Measurements from ENCODE around the gene TSPAN18. TPM values are rescaled to one million over a fixed set of nuclear protein-coding genes. Genes with fewer than 3 reads are reported as not detected.

TSPAN18 gene
- polyA plus RNA-seq, 1 donor = 48.1 TPM

DNA sequence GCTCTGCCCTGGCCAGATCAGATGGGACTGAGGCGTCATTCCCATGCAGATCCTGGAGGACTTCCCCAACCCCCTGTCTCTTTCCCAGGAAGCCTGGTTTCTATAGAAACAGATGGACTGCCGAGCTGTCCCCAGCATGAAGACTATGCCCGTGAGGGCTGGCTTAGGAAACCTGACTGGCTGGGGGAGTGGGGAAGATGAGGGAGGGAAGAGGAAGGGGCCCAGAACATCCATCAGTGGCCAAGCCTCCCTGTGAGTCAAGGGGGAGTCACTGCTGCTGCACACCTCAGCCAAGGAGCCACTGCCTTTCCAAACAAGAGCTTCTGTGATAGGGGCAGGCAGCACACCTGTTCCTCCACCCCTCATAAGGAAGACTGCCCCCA is 218.1 kb downstream of the TSPAN18 start:
- DNase-seq = no peak

DNA sequence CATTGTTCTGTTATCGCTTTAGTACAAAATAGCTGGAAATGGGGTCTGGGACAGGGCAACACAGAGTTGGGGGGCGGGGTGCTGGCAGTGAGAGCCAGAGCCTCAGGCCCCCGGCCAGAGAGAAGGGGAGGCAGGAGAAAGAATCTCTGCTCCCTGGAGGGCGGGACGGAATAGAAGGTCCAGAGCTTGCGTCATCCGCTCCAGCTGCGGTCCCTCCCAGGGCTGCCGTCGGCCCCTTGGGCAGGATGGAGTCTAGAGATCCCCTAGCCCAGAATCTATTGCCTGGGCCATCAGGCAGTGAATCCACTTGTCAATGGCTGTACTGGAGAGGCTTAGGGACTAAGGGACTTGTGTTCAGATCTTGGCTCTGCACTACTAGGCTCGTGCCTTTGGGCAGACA is 218.9 kb downstream of the TSPAN18 start:
- DNase-seq = no peak

DNA sequence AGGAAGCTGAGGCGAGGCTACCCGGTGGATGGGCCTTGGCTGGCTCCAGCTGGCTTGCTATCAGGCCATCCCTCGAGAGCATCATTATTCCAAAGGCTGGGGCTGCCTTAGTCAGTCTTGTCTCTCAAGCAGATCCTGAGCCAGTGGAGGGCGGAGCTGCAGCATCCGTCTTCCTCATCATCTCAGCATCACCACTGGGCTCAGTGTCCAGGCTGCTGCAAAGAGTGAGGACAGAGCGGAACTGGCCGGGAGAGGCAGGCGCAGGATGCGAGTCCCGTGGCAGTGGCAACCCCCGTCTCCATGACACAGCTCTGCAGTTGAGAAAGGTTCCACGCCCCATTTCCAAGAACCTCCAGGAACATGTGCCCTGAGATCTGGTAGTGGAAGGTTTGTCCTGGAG is 219.5 kb downstream of the TSPAN18 start:
- peak; percentile 87 for DNase-seq

DNA sequence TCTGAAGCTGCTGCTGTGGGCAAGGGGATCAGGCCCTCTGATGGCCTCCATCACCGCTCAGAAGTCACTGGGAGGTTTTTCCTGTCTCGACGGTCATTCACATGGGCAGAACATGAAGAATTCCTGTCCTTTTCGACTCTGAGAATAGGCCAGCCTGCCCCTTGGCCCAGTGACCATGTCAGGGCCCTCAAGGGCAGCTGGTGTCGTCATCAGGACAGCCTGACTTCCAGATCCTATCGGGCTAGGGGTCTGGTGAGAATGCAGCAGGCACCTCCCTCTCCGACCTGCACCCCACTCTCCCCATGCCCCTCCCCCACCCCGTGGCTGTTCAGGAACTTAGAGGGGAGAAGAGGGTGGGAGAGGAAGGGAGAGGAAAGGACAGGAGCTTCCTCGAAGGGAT is 220.4 kb downstream of the TSPAN18 start:
- DNase-seq = no peak

DNA sequence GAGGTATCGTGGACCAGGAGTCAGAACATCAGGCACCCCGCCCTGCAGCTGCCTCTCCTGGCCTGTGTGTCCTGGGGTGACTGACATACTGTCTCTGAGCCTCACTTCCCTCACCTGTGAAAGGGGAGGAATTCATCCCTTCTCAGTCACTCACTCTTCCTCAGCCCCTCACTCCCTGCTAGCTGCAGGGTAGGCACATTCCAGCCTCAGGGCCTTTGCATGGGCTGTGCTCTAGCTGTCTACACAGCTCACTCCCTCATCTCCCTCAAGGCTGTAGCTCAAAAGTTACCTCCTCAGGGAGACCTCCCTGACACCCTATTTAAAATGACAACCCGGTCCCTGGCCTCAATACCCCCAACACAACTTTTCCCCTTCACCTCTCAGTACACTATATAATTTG is 221.4 kb downstream of the TSPAN18 start:
- no peak for DNase-seq

DNA sequence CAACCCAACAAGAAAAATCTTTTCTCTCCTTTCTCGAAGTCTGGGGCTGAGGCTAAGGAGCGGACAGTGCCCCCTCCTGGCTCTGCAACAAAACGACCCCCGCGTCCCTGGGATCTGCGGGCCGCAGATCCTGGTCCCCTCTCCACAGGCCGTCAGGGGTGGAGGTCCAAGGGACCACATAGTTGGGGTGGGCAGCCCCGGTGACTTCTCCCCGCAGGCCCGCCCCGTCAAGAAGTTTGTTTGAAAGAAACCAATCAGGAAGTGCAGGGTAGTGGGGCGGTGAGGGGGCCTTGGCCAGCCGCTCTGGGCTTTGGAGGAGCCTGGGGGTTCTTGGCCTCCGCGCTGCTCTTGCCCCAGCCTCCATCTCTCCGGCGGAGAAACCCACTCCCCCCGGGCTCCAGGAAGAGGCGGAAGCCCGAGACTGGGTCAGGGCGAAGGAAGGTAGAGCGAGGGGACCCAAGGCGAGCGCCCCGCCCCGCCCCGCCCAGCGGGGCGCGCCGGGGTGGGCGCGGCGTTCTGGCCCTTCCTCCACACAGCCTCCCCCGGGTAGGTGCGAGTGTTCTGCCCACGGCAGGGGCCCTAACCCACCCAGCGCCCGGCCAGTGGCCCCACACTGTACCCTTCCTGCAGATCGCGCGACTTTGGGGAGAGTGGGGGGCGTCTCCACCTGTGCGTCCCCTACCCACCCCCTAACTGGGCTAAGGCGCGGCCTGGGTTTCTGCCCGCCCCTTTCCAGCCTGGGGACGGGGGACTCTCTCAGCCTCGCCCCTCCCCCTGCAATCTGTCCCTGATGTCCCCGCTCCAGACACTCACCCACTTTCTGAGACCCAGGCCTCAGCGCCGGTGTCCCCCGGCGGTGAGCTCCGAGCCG is 222.6 kb downstream of the TSPAN18 start:
- no peak for DNase-seq

DNA sequence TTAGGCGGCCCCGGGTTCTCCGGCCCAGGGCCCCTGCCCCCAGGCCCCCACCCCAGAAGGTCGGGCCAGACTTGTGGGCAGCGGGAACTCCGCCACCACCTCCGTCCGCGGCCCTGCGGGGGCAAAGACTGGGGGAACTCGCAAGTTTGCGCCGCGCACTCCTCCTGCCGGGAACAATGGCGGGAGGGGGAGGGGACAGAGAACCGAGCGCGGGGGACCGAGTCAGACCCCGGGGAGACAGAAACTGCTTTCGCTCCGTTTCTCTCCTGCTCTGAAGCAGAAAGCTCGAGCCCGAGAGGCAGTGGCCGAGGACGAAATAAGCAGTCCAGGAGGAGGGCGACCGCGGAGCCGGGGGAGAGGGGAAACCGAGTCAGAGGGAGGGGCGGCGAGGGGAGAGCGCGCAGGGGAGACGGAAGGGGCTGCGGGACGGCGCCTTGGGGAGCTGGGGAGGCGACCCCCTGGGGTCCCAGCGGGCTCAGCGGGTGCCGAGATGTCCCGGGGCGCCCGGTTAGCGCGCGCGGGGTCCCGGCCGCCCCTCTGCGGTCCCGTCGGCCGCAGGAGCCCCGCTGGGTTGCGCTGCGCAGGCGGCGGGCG is 223.4 kb downstream of the TSPAN18 start:
- DNase-seq = no peak

DNA sequence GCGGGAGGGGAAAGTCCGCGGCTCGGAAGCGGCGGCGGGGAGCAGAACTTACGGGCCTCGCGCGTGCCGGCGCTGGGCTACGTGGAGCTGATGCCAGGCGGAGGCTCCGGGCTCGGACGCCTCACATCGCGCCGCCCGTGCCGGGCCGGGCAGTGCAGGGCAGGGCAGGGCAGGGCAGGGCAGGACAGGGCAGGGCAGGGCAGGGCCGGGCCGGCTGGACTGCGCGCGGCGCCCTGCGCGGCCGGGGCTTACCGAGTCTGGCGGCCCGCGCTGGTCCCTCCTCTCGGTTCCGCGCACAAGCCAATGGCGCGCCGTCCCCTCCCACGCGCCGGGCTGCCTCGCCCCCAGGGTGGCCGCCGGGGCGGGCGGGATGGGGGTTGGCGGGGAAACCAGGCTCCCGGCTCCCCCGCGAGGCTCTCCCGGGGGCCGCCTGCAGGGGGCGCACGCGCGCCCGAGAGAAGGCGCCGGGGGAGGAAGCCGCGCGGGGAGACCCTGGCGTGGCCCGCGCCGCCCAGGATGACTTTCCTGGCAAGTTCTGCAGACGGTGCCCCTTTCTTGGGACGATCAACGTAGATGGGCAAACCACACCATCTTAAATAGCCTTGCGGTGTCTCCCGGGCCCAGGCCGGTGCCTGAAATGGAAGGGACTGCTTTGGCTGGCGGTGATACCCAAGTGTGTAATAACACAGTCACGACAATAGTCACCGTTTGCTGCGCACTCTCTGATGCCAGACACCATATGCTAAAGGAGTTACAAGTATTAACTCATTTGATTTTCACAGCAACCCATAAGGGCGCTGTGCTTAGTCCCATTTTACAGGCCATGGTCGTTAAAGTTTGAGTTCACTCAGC is 224.1 kb downstream of the TSPAN18 start, which contains the start of gene TP53I11:
Gene TP53I11, minus strand, starts transcription at position 259 of the 852 bp plus-strand sequence. CDS start 12,548 bp downstream, outside the sequence.
- peak; percentile 79 for DNase-seq

DNA sequence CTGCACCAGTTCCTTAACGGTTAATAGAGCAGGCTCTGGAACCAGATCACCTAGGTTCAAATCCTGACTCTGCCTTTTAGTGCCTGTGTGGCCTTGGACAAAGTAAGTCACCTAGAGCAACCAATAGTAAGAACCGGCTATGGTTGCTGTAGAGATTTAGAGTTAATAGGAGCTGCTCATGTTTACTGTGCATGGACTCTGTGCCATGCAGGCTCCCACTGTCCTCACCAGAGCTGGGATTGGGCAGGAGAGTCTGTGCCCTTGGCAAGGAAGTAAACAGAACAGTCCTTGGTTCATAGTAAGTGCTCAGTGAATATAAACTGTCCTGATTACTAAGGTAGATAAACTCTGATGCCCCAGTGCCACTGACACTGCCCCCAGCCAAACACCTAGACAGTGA is 225.3 kb downstream of the TSPAN18 start:
- no peak for DNase-seq

DNA sequence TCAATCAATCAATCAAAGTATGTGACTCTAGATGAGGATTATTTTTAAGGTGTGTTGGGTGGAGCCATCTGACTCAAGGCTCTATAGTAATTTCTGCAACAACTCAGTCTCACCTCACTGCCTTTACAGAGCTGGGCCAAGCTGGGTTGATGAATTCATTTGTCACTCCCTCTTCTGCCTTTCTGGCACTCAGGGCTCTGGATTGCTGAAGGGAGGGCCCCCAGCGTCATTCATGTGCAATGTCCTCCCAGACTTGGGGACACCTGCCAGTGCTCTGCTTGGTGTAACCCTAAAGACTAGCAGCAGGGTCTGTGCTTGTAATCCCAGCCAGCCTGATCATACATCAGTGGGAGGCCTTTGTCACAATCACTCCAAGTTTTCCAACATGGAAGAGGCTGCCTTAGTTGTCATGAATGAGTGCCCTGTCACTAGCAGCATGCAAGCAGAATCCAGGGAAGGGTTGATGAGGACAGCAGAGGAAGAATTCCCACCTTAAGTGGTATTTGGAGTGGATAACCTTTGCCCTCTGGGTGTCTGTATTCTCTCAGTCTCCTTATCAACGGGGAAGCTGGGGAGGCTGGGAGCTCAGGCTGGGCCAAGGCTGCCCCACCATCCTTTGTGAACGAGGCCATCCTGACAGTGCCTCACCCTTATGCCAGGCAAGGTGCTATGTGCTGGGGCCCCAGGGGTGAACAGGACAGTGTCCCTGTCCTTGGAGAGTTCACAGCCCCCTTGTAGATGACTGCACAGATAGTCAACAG is 225.9 kb downstream of the TSPAN18 start:
- no peak for DNase-seq

DNA sequence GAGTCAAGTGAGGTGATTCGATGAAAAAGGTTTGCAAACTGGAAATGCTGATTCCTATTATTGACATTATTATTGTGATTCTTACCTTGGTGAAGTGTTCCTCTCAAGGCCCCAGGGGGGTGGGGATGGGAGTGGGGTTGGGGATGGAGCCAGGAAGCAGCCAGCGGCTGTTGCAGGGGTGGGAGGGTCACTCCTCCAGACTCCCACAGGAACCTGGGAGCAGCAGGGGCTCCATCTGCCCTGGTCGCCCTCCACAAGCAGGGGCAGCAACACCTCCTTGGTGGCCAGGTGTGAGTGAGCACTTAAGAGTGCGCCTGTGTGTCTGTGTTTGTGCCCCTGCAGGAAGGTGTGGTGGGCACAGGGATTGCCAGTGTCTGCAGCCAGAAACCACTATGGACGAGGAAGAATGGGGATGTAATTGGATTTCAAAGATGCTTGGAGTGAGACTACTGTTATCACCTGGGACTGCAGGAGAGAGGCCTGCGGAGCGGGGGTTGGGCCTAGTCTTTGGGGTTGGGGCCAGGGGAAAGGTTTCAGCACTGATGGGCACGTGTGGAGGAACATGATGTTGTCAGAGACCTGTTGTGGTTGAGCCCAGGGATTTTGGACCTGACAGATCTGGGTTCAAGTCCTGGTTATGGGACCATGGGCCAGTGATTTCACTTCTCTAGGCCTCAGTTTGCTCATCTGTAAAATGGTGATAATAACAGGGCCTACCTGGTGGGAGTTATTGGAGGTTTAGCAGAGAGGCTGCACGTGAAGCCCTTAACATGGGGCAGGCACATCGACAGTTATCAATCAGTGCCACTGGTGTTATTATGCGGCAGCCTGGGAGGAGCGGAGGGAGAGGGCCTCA is 227.5 kb downstream of the TSPAN18 start:
- DNase-seq = no peak

DNA sequence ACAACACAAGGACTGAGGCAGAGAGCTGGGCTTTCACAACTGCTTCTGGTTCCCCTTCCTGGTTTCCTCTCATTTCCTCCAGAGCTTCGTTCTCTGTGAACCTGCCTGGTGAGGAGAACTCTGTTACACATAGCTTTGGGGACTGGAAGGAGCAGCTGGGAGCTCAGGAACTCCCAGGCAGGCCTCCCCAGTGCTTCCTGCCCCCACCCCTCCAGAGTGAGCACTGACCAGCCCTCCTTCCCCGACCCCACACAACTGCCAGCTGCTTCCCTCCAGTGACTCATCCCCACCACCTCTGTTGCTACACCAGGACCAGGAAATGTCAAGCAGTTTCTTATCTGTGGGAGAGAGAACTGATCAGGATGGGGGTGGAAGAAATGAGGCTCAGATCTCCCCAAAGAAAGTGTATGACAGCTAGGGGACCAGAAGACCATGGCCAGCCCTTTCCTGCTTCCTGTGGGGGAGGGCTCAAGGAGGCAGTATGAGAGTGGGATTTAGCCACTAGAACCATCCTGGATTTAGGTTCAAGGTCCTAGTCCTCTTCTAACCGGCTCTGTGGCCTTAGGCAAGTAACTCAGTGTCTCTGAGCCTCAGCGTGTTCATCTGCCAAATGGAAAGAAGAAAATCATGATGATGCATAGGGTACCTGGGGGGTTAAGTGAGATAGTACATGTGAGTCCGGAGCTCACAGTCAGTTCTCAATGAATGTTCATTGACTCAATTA is 228.4 kb downstream of the TSPAN18 start:
- no peak for DNase-seq

DNA sequence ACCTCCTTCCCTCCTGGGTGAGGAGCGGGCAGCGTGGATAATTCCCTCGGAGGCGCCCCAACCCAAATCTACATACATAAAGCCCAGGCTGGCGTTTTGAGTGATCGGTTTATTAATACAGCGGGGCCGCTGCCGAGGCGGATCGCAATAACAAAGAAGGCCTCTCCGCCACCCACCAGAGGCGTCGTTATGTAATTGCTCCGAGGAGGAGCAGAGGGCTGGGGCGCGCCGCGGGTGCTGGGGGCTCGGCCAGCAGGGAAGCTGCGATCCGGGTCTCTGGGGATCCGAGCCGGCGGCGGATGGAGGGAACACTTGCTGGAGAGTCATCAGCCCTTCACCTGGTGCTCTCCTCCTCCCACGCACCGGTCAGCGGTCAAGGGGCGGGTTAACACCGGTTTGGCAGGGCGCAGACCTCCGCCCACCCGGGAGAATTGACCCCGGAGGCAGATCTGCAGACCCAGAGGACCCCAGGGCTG is 230.3 kb downstream of the TSPAN18 start:
- no peak for DNase-seq

DNA sequence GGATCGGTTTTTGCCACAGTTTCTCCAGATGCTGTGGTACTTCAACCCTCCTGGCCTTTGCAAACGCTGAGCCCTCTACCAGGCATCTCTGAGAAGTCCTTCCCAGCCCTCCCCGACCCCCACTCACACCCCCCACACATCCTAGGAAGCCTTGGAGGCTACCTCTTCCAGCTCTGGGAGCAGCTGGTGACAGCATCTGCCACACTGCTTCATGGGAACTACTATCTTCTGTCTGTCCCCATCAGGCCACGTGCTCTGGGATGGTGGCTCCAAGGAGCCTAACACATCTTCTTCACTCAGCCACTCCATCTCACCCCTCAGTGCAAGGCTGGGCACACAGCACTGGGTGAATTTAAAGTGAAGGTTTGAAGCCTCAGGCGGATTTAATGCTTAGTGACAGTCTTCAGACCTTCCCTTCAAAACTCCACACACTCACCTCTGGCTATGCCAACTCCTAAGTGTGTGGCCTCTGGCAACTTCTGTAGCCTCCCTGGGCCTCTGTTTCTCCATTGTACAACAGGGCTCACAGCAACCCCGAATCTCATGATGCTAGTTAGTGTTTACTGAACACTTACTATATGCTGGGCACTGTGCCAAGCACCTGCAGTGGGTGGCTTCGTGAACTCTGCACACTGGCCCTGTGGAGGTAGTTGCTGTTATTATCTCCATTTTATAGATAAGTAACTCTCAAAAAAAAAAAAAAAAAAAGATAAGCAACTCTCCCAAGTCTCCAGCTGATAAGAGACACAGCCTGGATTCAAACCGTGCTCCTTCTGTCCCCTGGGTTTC is 231.2 kb downstream of the TSPAN18 start:
- DNase-seq = no peak

DNA sequence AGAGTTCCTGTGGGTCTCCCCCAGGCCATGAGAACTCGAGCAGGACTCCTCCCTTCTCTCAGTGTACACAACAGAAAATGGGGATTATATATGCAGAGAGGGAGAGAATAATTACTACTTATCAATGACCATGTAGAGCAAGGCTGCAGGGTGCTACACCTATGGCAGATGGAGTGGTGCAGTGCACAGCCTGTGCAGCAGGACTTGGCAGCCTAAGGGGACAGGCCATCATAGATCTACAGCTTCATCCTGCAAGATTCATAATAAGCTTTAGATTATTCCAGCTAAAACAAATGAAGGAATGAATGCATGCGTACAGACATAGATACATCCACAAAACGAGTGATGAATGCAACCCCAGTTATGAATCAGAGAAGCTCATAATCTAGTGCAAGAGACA is 232.3 kb downstream of the TSPAN18 start:
- DNase-seq = no peak

DNA sequence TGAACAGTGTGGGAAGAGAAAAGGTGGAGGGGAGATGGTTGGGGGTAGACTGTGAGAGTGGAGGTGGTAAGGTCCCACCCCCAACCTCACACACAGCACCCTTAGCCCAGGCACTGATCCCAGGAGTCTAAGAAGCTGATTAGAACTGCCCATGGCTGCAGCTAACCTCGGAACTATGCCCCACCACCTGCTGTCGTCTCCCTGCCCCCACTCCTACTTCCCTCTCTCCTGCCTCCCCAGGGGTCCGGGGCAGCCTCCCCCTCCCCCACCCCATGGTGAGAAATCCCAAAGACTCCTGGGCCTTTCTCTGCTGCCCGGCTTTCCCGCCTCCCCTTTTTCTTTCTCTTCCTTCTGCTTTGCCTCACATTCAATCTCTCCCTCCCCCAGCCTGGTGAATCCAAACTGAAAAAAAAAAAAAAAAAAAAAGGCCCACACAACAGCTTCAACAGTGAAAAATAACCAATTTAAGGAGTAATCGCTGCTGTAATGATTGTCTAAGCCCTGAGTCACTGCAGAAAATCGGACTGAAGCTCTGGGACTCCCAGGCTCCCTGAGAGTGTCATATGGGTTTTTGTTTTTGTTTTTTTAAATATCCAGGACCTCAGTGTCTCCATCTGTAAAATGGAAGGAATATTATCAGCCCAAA is 233.6 kb downstream of the TSPAN18 start:
- no peak for DNase-seq

DNA sequence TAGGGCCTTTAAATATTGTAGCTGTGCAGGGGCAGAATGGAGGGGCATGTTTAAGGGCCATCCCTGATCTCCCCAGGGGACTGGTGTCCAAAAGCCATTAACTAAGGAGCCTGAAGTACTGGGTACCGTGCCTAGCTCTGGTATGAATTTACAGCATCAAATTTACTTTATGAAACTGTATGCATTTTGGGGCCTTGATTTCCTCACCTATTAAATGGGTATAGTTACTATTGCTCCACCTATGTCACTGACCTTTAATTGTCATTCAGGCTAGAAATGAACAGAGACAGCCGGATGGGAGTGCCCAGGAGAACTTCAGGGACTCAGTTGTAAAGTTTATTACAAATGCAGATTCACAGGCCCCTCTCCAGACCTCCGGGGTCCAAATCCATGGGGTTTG is 235.7 kb downstream of the TSPAN18 start:
- no peak for DNase-seq

DNA sequence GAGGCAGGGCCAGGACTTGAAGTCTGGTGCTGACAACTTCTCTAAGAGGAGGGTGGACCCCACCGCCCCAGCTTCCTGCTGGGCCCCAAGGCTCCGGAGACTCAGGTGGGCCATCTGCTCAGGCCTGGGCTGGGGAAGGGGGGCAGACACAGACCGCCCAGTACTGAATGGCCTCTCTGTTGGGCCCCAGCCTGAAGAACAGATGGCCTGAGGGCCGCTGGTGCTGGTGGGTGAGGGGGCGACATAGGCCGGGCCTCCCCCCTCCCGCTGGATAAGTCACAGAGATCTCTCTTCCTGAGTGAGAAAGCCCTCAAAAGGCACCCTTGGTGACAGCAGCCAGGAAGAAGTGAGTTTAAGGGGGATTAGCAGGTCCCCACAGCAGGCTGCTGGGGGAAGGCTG is 236.4 kb downstream of the TSPAN18 start:
- DNase-seq = no peak

DNA sequence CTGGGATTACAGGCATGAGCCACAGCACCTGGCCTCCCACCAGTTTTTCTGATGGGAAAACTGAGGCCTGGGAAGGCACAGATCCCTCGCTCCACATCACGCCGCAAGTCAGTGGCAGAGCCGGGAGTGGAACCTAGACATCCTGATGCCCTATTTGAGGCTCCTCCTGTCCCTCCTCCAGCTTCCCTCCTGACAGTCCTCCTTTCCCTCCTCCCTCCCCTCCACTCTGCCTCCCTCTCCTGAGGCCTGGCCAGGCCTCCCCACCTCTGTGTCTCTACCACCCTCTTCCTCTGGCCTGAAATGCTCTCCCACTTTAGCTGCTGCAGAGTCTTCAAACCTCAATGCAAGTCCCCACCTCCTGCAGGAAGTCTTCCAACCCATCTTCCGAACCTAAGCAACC is 237.2 kb downstream of the TSPAN18 start:
- no peak for DNase-seq

Measured in hindlimb muscle (tissue), 1 donor.